Measurements from ENCODE around the gene MARK3.
"Not testable (repeated sequence)": the region's sequence is repeated elsewhere in the genome, so short reads cannot be mapped to it uniquely, and the experiment has no call there.

The MARK3 gene

DNA sequence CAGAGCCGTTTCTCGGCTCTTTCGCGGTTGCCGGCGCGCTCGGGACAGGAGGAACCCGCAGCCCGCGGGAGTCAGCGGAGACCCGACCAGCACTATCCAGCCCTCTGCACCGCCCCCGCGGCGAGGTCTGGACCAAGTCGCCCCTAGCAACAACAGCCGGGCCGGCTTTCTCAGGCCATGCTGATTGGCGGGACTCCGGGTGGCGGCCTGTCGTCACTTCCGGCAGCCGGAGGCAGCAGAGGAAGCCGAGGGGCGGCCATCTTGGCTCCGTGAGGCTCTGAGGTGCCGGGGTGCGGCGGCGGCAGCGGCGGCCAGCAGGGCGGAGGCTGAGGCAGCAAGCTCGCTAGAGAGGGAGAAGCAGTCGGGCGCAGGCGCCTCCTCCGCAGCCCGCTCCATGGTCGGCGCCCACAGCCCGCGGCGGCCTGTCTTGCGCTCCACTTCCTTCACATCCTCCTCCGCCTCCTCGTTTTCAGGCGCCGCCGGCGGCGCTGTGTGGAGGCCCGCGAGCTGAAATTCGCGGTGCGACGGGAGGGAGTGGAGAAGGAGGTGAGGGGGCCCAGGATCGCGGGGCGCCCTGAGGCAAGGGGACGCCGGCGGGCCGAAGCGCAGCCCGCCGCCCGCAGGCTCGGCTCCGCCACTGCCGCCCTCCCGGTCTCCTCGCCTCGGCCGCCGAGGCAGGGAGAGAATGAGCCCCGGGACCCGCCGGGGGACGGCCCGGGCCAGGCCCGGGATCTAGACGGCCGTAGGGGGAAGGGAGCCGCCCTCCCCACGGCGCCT is at the start of gene MARK3:
MARK3 (plus strand) TSS at position 264 of the 777 bp plus-strand sequence. CDS start 615 bp downstream, outside the sequence.
- peak; percentile 96 for DNase-seq

DNA sequence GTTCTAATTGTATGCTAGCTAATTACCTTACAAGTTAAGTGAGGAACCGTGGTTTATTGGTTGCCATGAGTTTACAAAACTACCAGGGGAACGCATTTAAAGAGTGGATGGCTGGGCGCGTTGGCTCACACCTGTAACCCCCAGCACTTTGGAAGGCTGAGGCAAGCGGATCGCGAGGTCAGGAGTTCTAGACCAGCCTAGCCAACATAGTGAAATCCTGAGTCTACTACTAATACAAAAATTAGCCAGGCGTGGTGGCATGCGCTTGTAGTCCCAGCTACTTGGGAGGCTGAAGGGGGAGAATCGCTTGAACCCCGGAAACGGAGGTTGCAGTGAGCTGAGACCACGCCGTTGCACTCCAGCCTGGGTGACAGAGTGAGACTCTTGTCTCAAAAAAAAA is 49.0 kb upstream of the MARK3 start:
- no peak for DNase-seq

DNA sequence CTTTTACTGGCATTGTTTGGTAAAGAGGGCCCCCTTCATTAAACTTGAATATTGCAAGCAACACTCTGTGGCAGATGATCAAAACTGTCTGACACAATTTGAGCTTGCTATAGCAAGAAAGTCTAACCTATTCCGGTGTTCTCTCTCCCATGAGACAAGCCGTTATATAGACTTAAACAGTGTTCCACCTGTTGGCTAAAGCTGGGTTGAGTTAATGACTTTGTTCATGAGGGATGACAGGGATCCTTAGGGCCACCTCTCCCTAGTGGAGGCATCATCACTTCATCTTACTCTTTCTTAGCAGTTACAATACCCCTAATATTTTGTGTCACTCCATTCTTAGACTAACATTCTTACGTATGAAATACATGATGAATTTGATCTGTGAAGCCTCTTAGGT is 47.4 kb upstream of the MARK3 start:
- no peak for DNase-seq

DNA sequence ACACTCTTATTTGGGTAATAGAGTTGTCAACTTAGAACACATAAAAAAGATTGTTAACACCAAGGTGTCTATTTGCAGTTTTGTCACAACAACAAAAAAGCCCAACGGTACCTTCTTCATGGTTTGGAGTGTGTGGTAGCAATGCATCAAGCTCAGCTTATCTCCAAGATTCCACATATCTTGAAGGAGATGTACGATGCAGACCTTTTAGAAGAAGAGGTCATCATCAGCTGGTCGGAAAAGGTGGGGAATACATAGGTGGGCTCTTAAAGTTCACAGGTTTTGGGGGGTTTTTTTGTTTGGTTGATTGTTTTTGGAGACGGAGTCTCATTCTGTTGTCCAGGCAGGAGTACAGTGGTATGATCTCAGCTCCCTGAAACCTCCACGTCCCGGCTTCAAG is 45.7 kb upstream of the MARK3 start:
- DNase-seq = no peak

DNA sequence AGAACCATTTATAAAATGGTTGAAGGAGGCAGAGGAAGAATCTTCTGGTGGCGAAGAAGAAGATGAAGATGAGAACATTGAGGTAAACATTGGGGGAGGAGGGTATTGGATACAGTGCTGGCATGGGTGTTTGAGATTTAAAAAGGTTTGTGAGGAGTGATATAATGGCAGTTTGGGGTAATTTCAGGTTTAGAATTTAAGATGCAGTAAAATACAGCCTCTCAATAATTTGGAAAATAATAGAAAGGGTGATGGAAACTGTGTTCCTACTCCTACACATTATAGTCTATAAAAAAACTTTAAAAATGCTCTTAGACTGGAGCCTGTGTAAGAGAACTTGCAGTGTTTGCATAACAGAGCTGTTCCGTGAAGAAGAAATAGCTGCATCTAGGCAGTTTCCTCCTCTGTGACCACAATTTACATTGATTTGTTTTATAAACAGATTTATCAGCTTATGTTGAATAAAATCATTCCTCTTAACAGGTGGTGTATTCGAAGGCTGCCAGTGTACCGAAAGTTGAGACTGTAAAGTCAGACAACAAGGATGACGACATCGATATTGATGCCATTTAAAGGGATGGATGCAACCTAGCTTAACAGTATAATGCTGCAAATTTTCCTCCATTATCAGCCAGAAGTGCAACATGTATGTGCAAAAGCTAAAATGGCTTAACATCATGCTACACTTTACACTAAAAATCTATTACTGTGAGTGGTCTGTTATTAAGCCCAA is 44.6 kb upstream of the MARK3 start:
- no peak for DNase-seq

DNA sequence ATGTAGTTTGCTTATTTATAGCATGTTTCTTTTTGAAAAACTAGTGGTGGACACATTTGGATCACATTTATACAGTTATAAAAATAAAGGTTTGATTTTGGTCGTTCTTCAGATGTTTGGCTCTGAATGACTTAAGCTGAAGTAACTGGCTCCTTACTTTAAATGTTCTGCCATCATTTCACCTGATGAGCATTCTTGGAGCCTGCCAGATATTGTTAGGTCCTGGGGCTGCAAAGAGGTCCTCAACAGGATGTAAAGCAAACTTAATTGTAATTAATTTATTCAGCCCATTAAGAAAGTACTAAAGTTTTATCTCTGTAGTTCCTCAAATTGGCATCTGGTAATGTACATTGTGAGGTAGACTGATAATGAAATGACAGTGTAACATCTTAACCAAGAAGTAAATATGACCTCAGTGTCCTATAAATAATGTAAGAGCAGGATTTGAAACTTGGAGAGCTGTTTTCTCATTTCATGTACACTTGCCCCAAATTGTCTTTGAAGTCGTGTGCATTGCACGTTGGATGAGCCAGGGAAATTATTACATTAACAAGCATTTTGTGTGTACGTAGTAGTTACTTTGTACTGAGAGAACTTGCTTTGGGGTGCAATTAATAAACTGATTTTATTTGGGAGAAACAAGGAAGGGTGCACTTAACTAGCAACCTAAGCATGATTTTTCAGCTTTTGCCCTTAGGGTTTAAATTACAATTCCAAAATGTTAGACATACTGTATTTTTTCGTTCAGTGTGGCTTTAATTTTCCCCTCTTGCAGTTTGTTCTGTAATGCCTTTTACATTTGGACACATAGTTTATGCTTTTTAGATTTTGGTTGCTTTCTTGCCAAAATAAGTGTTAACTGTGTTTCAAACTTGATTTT is 43.7 kb upstream of the MARK3 start:
- no peak for DNase-seq

DNA sequence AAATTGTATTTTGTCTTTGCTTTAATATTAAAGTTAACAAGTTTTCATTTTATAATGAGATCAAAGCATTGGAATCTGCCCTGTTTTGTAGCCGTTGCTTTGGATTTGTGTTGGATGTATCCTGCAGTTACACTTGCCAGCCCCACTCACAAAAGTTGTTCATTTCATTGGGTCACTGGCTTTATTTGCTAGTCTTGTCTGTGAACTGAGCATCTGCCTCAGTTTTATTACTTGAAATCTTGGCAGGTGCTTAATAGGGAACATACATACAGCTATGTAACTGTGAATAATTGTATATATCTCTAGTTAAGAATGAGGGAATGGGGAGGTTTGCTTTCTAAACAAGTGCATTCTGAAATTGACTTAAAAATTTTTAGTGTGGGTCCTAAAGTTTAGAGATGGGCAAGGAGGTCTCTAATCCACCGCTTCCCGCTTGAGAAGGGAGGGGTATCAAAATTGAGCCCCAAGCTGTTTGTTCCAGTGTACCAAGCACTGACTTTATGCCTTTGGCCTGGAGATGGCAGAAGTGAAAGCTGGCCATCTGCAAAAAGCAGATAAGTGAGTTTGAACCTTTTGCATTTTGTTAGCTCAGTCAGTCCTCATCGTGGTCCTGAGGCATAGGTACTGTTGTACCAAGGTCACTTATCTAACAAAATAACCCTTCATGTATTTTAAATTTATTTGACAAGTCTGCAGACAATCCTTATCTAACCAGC is 41.9 kb upstream of the MARK3 start:
- DNase-seq = no peak

DNA sequence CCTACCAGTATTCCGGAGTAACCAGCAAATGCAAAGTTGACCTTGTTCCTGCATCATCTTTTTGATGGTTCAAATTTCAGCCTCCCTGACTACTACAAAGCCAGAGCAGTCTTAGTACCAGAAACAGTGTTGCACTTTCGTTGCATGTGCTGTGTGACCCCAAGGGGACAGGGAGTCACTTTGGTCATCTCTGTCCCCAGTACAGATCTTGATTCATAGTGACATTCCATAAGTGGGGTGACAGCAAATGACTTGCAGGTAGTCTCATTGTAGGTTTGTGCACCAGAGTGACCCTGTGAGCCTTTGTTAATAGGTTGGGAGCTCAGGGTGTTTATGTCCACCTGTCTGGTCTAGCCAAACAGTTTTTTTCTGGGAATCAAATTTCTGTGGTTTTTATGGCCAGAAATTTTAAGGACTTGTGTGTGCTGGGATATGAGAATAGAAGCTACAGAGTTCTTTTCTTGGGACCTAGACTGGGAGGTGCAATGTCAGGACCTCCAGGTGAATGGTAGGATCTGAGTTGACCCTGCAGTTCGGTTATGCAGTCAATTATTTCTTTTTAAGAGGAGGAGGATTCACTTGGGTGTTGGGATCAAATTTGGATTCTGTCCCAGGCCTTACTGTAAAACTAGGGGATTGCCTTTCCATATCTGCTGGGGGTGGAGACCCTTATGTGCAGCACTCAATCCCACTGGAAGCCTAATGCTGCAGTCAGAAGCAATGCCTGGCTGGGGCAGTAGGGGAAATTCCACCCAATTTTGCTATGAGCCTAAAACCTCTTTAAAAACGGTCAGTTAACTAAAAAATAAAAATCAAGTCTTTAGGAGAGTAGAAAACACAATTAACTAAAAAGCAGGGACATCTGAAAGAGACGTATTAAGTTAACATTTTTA is 41.1 kb upstream of the MARK3 start:
- peak; percentile 16 for DNase-seq

DNA sequence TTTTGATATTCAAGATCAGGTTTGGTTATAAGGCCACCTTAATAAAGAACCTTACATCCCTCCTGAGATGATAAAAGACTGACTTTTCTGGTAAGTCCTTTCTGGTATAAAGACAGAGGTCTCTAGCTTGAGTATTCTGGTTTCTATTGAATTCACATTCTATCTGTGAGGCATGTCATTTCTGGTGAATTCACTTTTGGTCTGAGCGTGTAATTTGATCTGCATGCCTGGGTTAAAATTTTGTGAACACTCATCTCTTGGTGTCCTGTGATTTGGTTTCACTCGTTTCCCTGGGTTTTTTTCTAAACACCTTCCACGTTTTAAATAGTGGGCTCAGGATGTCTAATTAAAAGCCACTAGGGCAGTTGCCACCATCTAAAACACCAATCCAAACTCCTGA is 38.9 kb upstream of the MARK3 start:
- DNase-seq = no peak

DNA sequence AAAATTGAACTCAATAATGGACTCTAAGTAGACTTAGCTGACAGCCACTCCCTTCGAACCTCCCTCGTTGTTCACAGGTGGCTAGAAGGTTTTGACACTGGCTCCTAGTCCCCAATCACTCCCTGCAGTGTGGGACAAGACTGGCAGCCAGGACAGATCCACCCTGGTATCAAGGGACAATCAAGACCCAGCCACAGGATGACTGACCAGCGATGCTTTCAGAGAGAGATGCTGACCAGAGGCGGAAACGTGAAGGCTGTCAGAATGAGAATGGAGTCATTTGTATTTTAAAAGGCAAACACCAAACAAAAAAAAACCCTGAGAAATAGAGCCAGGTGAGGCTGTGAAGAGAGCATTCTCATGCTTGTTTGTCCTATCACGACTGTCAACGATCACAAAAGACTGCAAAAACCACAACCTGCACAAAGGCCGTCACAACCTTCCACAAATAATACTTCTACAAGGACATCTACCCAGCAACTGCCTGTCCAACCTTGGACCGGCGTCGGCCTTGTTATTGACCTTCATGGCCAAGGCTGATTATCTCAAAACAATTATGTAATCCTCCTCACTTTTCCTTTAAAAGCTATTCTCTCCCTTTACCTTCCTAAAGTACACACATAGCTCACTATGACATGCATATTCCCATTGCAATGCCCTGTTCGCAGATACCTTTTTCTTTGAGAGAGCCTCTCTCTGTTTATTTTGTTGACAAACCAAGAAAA is 38.0 kb upstream of the MARK3 start:
- DNase-seq = no peak

DNA sequence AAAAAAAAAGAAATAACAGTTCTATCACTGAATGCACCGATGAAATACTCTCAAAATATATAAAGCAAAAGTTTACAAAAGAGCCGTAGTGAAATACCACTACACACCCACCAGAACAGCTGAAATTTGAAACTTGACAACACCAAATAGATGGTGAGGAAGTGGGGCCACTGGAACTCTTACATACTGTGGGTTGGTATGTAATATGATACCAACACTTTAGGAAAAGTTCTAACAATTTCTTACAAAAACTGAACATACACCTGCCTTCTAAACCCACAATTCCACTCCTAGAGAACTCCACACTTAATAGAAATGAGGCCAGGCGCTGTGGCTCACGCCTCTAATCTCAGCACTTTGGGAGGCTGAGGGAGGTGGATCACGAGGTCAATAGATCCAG is 37.1 kb upstream of the MARK3 start:
- DNase-seq = no peak

DNA sequence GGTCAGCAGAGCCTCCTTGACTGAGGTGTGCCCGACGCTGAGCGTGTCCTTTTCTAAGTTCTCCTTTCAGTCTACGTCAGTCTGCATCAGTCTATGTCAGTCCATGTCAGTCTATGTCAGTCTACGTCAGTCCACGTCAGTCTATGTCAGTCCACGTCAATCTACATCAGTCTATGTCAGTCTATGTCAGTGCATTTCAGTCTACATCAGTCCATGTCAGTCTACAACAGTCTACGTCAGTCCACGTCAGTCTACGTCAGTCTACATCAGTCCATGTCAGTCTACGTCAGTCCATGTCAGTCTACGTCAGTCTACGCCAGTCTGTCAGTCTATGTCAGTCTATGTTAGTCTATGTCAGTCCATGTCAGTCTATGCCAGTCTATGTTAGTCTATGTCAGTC is 35.2 kb upstream of the MARK3 start:
- DNase-seq = no peak

DNA sequence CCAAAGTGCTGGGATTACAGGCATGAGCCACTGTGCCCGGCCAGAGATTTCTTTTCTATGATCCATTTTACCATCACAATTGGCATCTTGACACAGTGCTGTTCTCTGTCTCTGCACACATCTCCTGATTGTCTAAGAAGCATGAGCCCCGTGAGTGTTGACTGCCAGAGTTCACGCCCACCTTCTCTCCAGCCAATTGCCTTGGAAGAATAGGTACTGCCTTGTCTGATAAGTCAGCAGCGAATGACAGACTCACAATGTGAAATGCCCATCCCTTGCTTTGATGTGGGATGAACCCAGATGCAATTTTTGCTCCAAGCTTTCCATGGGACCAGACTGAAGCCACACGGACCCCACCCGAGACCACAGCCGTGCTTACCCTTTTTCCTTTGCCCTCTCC is 31.9 kb upstream of the MARK3 start:
- DNase-seq = no peak

DNA sequence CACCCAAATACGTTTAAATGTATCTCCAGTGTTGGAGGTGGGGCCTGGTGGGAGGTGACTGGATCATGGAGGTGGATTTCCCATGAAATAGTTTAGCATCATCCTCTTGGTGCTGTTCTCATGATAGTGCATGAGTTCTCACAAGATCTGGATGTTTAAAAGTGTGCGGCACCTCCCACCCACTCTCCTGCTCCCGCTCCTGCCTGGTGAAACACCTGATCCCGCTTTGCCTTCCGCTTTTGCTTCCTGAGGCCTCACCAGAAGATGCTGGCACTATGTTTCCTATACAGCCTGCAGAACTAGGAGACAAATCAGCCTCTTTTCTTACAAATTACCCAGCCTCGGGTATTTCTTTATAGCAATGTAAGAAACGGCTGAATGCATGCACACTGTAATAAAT is 31.1 kb upstream of the MARK3 start:
- DNase-seq = no peak

DNA sequence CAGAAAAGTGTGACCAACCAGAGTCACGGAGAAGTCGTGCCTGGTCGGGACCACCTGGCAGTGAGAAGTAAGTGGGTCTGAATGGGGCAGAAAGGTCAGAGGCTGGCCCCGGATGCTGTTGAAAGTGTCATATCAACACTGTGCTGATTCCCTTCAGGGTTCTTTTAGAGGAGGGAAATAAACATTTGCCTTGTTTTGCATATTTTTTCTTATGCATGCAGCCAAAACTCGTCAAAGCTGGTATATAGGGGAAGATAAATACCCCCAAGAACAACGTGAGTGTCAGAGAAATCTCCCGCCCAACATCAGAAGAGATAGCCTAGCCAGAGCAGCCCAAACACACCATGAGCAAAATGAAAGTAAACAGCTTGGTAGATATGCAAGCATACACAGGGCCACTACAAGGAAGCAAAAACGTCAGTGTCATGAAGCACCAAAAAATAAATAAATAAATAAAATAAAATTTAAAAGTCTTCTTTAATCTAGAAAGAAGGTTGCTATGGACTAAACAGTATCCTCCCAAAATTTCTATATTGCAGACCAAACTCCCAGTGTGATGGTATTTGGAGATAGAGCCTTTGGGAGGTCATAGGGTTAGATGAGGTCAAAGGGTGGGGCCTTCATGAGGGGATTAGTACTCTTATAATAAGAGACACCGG is 29.1 kb upstream of the MARK3 start:
- no peak for DNase-seq

DNA sequence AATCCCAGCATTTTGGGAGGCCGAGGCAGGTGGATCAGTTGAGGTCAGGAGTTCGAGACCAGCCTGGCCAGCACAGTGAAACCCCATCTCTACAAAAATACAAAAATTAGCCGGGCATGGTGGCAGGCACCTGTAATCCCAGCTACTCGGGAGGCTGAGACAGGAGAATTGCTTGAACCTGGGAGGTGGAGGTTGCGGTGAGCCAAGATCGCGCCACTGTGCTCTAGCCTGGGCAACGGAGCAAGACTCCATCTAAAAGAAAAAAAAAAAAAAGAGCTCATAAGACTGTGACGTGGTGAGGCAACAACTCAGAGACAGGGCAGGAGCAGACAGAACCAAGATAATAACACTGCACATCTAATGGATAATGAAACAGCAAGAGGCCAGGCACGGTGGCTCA is 27.7 kb upstream of the MARK3 start:
- DNase-seq = not testable (repeated sequence)

DNA sequence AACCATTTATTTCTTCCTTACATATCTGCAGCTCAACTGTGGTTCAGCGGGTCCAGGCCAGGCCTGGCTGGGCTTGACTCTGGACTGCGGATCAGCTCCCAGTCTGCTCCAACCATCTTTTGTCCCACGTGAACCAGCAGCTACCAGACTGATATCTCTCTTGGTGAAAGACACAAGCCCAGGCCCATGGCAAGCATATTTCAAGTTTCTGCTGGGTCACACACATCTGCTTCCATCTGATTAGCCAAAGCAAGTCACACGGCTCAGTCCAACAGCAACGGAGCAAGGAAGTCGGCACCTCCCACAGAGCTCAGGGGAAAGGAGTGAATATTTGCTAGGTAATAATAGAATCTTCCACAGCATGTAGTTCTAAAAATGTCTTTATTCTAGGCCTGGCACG is 24.7 kb upstream of the MARK3 start:
- DNase-seq = no peak

DNA sequence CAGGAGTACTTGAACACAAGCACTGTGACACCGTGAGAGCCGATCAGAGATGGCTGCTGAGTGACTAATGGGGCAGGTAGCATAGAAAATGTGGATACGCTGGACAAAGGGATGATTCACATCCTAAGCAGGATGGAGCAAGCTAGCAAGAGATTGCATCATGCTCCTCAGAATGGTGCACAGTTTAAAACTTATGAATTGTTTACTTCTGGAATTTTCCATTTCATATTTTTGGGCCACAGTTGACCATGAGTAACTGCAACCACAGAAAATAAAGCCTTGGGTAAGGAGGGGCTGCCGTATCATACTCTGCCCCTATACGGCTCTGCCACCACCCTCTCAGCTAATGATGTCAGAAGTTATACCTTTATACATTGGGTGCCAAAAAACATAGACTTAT is 23.3 kb upstream of the MARK3 start:
- peak; percentile 47 for DNase-seq

DNA sequence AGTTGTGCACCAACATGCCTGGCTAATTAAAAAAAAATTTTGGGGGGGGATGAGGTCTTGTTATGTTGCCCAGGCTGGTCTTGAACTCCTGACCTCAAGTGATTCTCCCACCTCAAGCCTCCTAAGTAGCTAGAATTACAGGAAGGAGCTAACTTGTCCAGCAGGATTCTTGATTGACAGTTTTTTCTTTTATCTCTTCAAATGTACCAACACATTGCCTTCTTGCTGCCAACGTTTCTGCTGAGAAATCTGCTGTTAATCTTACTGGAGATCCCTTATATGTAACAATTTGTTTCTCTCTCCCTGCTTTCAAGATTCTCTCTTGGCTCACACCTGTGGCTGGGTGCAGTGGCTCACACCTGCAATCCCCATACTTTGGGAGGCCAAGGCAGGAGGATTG is 22.4 kb upstream of the MARK3 start:
- DNase-seq = peak; percentile 61

DNA sequence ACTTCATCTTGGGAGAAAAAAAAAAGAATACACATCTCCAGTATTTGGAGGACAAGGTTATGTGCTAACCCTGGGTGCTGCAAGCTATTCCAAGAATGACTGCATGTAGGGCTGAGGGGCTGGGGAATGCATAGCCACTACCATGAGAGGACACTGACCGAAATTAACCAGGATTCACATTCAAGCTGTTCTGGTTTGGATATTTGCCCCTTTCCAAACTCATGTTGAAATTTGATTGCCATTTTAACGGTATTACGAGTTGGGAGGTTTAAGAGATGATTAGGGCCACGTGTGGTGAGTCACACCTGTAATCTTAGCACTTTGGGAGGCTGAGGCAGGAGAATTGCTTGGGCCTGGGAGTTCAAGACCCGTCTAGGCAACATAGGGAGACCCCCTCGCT is 18.5 kb upstream of the MARK3 start:
- no peak for DNase-seq

DNA sequence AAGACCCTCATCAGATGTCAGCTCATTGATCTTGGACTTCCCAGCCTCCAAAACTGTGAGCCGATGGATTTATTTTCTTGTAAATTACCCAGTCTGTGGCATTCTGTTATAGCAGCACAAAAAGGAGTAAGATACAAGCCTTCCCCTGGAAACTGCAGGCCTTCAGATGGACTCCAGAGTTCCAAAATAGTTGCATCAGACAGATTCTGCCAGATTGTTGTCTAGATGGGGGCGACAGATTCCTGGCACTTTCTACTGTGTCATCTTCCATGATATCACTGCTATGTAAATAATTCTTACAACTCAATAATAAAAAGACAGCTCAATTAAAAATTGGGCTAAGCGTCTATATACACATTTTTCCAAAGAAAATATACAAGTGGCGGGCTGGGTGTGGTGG is 17.2 kb upstream of the MARK3 start:
- no peak for DNase-seq

Measured in DMS53 (cell line).